GM18498 (cell line): ENCODE results near the gene SMAD3.

Experiments used
- ATAC-seq: cut with Tn5 transposase; IDR thresholded peaks from one replicate; pipeline ENCODE4 v1.9.1; 2021; ENCODE audit warnings: mild to moderate bottlenecking, moderate library complexity; ENCODE audit not compliant: unreplicated experiment

Gene SMAD3

GRCh38 chr15:67080118-67080899, 14.9 kb downstream of the SMAD3 start:
- no peak for ATAC-seq

DNA sequence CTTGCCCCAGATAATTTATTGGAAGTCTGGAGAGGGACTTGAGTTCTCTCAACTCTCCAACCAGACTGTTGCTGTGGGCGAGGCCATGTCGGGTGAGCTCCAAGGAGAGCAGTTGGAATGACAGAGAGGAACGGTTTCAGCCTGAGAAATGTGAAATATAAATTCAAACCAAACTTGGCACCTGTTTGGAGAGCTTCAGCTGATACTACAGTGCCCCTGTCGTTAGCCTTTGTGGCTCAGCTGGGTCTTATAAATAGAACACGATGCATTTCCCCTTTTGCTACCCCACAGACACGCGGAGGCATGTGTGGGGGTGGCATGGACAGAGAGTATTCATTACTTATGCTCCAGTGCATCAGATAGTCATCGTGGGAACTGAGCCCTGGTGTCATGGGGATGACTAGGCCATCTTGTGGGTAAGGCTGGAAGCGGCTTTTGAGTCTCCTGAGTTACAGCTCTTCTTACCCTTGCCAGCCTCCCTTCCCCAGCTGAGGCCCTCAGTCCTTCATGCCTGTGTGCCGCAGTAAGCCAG, 15.6 kb downstream of the SMAD3 start:
- peak; percentile 57 for ATAC-seq

DNA sequence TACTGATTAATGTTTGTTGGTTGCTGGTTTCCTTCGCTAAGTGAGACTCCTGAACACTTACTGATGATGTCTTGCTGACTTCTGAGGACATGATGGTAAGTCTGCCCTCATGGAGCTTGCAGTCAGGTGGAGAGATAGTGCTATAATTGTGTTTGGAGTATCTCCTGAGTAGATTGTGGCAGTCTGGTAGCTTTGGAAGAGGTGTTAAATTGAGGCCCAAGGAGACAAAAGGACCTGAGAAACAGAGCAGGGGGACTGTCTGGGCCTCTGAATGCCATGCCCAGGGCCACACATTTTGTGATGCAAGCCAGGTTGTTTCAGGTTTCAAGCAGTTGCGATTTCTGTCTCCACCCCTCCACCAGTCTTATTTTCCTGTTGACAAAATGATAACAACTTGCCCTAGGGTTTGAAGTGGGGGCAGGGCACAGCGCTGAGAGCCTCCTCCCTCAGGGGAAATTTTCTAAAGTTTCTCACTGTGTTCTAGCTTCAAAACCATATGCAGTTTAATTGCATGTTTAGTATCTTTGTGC, 16.7 kb downstream of the SMAD3 start:
- ATAC-seq: no peak

DNA sequence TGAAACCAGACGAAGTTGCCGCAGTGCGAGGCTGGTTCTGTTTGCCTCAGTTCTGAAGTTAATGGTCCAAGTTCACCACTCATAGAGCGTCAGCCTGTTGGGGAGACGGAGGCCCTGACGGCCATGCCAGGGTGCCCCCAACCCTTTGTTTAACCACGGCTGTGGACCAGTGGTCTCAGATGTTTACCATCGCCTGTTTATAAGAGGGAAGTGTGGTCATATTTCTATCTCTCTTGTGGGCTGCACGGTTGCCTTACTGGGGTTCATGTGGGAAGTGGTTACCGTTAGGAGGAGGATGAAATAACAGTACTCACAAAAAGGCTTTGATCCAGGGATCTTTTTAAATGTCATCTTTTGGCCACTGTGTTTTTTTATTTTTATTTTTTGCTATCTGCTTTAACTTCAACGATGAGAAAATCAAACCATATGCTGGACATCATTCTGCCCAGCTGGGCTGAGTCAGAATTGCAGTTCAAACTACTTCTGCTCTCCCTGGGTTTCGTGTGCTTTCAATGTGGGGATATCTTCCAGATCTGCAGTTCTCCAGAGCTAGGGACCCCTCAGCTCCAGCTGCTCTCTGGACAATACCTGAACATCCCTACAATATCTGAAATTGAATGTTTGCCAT, 17.8 kb downstream of the SMAD3 start:
- ATAC-seq: no peak

DNA sequence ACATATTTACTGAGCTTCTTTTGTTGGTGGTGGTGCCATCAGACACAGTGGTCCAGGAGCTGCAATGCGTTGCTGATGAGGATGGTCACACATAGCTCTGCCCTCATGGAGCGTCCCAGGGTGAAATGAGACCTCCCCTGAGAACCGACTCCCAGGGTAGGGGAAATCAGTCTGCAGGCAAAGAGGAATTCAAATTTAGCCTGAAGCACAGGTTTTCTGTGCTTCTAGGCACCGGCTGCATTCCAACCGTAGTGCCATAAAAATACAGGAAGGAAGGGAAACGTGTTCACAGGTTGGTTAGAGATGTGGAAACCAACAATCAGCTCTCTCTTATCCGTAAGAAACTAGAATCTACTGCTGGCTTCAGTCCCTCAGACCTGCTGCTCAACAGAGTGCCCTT, 19.2 kb downstream of the SMAD3 start:
- no peak for ATAC-seq

GRCh38 chr15:67085237-67085817, 19.9 kb downstream of the SMAD3 start:
- ATAC-seq: peak; percentile 26

GRCh38 chr15:67085818-67086636, 20.6 kb downstream of the SMAD3 start:
- peak; percentile 47 for ATAC-seq

DNA sequence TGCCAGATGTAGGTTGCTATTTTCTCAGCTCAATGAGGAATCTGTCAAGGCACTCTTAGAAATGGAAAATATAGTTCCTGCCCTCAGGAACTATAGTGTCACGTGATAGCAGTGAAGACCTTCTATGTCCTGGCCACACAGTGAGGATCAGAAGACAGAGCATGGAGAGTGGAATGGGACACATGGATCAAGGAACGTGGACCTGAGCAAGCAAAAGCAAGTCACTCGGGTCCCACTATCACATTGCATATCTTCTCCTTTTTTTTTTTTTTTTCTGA, 21.2 kb downstream of the SMAD3 start:
- no peak for ATAC-seq

- no peak for ATAC-seq
Observed at GRCh38 chr15:67087507-67088172, 22.2 kb downstream of the SMAD3 start.

DNA sequence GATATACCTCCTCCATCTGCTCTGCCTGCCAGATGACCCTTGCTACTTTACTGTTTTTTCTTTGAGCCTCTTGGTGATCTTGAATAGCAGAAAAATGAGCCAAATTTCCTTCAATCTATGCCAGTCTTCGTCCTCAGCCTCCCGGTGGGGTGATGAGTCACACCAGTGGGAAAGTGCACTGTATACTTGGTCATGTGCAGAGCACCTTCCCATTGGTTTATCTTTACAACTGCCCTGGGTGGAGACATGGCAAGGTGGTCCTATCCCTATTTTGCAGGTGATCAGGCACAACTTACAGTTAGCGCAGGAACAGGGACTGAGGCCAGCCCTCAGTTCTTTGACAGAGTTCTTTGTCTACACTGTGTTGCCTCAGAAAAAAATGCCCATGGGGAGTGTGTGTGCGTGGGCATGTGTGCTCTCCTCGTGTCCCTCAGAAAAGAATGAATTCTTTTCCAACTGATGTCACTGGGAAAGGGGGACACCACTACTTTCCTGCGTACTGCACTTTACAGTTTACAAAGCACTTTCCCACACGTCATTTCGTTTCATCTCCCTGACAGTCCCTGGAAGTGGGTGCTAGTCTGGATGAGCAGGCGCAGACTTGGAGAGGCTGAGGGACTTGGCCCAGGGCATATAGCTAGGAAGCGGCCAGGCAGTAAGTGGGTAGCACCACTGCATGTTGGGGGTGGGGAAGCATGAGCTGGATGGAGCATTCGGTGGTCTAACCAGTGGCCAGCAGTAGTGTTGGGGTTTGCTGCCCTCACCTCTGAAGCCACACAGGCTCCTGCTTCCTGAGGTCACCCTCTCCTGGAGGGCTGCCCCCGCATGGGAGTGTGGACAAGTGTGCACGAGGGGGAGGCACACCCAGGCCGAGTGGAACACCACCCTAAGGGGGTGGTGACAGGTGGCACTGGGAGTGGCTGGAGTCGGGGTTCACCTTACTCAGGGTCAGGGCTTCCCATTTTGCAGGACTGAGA, 24.1 kb downstream of the SMAD3 start:
- no peak for ATAC-seq

DNA sequence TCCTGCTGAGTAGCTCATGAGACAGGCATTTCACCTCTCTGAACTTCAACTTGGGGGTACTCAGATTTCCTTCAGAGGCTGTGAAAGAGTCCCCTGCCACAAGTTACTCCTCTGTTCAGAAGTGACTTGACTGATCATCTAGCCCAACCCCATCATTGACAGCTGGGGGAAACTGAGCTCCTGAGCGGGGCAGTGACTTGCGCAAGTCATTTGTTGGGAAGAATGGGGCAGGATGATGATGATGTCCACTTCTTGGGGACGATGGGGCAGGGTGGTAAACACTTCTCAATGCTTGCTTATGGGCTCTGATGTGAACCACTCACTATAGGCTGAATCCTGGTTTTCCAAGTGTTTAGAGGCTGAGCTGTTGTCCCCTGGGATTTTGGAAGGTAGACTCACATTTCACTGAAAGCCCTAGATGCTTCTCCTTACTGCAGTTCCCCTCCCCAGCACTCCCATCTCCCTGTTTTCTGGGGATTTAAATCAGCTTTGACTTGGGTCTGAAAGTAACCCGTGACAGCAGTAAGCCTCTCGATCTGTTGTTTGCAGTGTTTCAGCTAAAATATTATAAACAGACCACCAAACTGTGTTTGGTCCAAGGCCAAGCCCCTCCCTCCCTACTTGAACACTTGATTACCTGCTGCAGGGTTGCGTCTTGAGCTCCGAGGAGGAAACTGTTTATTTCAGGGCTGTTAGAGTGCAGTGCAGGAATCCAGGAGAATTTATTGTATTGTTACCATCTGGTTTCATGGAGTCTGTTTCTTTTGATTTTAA, 25.1 kb downstream of the SMAD3 start:
- no peak for ATAC-seq

DNA sequence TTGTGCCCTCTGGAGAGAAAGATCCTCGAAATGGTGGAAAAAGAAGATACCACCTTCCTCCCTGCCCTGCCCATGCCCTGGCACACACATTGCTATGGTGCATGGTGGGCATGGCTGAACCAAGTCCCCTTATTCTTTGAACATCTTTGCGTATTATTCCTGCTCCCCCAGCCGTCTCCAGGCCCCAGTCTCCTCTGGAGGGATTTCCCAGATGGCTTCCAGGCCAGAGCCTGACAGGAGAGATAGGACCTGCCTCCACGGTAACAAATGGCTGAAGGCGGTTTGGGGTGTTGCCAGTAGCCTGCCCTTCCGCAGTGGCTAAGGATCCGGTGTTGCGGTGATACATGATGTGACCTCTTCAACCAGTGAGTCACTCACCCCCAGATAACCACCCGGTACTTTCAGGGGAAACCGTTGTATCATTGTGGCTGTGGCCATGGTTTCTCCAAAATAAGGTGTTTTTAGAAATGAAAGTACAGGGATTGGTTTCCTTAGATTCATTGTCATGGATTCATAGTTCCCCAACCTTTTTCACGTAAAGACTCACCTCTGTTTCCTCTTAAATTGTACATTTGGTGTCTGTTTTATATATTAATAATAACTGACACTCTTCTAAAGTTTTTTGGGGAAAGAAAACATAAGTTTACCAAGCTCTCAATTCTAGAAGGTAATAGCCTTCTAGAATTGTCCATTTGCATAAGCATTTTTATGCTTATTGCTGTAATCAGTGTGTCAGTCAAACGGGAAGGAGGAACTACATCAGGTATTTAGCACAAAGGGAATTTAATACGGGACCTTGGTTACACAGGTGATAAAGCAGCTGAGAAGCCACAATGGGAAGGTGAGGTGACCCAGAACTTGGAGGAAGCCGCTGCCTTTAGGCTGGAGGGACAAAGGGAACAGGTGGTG, 25.9 kb downstream of the SMAD3 start:
- peak; percentile 72 for ATAC-seq

DNA sequence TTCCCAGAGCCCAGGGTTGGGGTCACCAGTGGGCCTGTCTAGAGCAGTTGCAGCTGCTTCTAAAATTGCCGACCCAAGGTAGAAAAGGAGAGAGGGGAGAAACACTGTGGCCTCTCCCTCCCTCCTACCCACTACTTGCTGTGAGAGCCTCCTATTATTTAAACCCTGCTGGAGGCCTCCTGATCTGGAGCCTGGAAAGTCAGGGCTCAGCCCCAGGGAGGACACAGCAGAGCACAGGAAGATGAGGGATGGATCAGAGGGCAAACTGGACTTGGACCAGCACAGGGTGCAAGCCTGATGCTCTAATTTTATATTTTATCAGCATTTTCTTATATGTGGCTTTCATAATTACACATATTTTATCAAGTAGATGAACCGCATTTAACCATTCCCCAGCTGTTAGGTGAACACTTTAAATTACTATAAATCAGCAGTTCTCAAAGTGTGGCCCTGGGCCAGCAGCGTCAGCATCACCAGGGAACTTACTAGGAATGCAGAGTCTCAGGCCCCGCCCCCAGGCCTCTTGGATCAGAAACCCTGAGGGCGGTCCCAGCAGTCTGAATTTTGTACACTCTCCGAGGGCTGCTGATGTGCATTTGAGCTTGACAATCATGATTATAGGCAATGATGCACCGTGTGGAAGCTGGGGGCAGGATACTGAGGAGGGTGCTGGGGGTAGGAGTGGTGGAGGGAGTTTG, 26.7 kb downstream of the SMAD3 start:
- ATAC-seq: no peak

DNA sequence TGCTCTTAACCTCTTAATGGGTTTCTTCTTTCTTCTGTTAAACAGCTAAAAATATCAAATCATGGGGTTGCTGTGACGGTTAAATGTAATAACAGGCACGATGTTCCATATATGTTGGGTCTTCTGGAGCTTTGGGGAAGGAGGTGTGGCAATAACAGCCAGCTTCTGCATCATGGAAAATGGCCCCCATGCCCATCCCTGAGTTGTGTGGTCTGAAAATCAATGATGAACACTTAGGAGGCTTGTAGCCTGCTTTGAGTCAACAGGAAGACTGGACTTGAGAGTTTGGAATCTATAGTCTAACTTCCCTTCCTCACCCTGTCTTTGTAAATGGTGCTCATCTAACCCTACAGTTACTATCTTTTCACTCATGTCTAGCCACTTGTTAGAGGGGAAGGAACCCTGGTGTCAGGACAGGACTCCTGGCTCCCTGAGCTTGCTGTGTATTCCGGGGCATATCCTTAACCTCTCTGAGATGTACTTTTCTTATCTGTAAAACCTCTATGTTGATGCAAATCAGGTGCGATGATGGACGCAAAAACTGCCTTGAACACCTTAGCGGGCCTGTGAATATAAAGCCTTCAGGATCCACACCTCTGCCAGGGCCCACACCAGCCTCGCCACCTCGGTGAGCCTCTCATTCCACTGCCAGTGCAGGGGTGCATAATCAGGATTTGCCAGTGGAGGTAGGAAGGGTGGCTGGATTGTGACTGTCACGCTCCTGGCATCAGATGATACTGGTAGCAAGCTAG, 27.5 kb downstream of the SMAD3 start:
- peak; percentile 8 for ATAC-seq

DNA sequence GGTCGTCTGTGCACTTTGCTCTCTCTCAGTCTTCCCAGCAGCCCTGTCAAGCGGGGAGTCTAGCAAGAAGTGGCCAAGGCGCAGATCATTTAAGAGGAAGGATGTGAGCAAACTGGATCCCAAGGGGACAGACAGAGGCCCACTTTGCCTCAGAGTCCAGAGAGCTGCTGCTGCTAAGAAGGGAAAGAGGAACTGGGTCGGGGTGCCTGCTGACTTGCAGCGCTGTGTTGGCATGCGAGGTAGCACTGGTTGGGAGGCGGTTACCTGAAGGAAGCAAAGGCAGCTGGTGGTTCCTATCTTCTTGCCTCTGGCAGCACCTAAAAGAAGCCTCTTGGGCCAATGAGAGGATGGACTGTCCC, 28.1 kb downstream of the SMAD3 start:
- peak; percentile 60 for ATAC-seq
